GM13976 (cell line): ENCODE data around the gene PSAPL1.

Source experiments
- DNase-seq: peaks from one replicate; pipeline ENCODE4 v3.0.0; 2012; ENCODE audit warnings: low spot score
- CTCF ChIP-seq: IDR thresholded peaks from 2 replicates; pipeline ENCODE4 v1.5.1; 2012; ENCODE audit warnings: borderline replicate concordance, mild to moderate bottlenecking; ENCODE audit not compliant: insufficient read depth; ENCODE audit errors: extremely low read depth, missing control alignments, control extremely low read depth
- in situ Hi-C: fragments of 300-500 bp; cut with MboI; formaldehyde crosslinking; loops from one replicate; pipeline ENCODE4 v1.12.0; 2022; ENCODE audit warnings: low sequenced_read_pairs, mixed read lengths, inconsistent platforms; ENCODE audit not compliant: unreplicated experiment

The PSAPL1 gene

DNA sequence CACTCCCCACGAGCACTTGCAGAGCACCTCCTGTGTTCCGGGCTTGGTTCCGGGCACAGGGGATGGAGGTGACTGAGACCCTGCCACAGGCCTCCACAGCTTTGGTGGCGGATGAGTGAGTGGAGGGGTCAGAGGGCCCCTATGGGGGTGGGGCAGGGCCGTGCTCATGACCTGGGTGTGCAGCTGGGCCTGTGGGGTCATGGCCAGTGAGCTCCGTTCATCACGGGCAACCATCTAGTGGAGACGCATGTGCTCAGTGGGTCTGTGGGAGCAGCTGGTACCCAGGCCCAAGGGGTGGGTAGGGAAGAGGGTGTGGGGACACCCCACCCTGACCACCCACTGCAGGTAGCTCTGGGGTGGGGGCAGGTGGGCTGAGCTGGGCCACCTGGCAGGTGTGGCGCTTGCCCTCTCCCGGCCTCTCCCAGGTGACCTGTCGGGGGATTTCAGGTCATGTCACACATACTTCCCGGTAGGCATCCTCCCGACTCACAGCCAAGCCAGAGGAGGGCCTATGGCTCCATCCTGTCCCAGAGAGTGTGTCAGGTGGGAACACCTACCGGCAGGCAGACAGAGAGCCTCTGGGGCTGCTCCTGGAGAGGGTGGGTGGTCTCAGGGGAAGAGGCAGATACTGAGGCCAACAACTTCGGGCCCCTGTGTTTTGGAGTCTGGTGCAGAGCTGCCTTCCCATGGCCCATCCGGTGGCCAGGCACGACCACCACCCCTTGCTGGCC, 3.6 kb downstream of the PSAPL1 start:
- in situ Hi-C loops: no loop called here
- TF ChIP-seq CTCF: no peak
- DNase-seq: no peak

GRCh38 chr4:7430368-7430964, 4.3 kb downstream of the PSAPL1 start:
- in situ Hi-C loops: no loop called here
- DNase-seq: no peak
- TF ChIP-seq CTCF: no peak

- DNase-seq: no peak
- in situ Hi-C loops: no loop called here
- TF ChIP-seq CTCF: no peak
Measured at GRCh38 chr4:7429601-7430078, 5.1 kb downstream of the PSAPL1 start.

DNA sequence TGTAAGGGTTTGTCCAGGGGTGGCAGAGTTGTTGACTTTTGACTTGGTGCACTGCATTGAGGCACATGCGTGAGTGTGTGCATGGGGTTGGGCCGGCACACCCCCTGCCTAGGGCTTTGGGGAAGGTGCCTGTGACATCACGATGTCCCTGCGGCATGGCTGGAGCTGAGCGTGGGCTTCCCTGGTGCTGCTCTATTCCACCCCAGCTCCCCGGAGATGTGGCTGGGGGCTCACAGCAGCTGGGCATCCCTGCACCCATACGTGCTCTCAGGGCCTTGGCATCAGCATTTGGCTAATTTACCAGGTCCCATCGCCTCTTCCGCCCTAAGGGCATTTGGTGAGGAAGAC, 5.7 kb downstream of the PSAPL1 start:
- no peak for DNase-seq
- no peak for TF ChIP-seq CTCF
- in situ Hi-C loops: no loop called here

DNA sequence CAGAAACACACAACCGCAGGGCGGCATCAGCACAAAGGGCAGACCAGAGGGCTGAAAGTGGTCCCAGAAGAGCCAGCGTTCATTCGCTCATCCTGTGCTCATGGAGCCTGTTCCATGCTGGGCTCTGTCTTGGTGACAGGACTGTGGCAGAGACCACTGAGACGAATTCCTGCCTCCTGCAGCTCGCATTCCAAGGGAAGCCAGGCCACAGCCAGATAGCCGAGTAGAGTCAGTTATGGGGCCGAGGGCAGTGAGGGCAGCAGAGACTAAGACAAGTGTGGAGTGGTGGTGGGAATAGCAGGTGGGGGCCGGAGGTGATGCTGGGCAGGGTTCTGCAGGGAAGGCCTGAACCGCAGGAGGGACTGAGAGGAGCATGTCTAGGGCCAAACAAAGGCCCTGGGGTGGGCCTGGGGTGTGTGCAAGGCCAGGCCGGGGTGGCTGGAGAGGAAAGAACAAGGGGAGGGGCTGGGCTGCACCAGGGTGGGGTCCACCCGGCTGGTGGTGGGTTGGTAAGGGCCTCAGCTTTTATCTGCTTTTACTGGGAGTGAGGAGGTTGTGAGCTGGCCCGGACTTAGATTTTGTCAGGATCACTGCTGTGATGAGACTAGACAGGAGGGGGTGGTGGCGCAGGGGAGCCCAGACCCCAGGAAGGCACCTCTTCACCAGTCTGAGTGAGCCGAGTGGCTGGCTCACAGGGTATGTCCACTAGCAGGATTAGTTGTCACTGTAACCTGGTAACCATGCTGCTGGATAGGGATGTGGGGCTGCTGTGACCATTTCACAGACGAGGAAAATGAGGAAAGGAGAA, 6.3 kb downstream of the PSAPL1 start:
- in situ Hi-C loops: no loop called here
- no peak for DNase-seq
- no peak for TF ChIP-seq CTCF

- no peak for DNase-seq
- TF ChIP-seq CTCF: no peak
- in situ Hi-C loops: no loop called here
Measured at GRCh38 chr4:7427831-7428260, 6.9 kb downstream of the PSAPL1 start.
